ENCODE data around the gene SPINK2.

SPINK2 gene

GRCh38 chr4:56821381-56822243, at the start of gene SPINK2:
TSS of gene SPINK2 (minus strand) at chr4:56821701. CDS start at chr4:56821662, 39 bp downstream.
- DNase-seq (ENCODE audit: low read depth in 2 of 2) = peak; percentile 44 to 51

- no peak for DNase-seq (ENCODE audit: low read depth in 2 of 2)
Measured at GRCh38 chr4:56870946-56871345, 49.4 kb upstream of the SPINK2 start.

GRCh38 chr4:56863441-56864139, 42.1 kb upstream of the SPINK2 start:
- no peak for DNase-seq (ENCODE audit: low read depth in 2 of 2)

- DNase-seq (ENCODE audit: low read depth in 2 of 2) = no peak
Measured at GRCh38 chr4:56861360-56861759, 39.9 kb upstream of the SPINK2 start.

GRCh38 chr4:56860781-56861180, 39.3 kb upstream of the SPINK2 start:
- no peak for DNase-seq (ENCODE audit: low read depth in 2 of 2)

GRCh38 chr4:56859841-56860240, 38.3 kb upstream of the SPINK2 start:
- DNase-seq (ENCODE audit: low read depth in 2 of 2) = no peak

GRCh38 chr4:56857601-56858309, 36.3 kb upstream of the SPINK2 start:
- no peak for DNase-seq (ENCODE audit: low read depth in 2 of 2)

- DNase-seq (ENCODE audit: low read depth in 2 of 2) = no peak
Measured at GRCh38 chr4:56856656-56857055, 35.2 kb upstream of the SPINK2 start.

- DNase-seq (ENCODE audit: low read depth in 2 of 2) = no peak
Measured at GRCh38 chr4:56850910-56851309, 29.4 kb upstream of the SPINK2 start.

GRCh38 chr4:56844802-56845580, 23.5 kb upstream of the SPINK2 start:
- no peak for DNase-seq (ENCODE audit: low read depth in 2 of 2)

- DNase-seq (ENCODE audit: low read depth in 2 of 2) = no peak
Measured at GRCh38 chr4:56843421-56843899, 22.0 kb upstream of the SPINK2 start.

- no peak for DNase-seq (ENCODE audit: low read depth in 2 of 2)
Measured at GRCh38 chr4:56840559-56840958, 19.1 kb upstream of the SPINK2 start.

GRCh38 chr4:56828784-56829535, 7.5 kb upstream of the SPINK2 start:
- no peak for DNase-seq (ENCODE audit: low read depth in 2 of 2)

- no peak for DNase-seq (ENCODE audit: low read depth in 2 of 2)
Measured at GRCh38 chr4:56823933-56824600, 2.6 kb upstream of the SPINK2 start.

- no peak for DNase-seq (ENCODE audit: low read depth in 2 of 2)
Measured at GRCh38 chr4:56818797-56819196, 2.7 kb downstream of the SPINK2 start.

GRCh38 chr4:56817840-56818491, 3.5 kb downstream of the SPINK2 start:
- DNase-seq (ENCODE audit: low read depth in 2 of 2) = no peak

GRCh38 chr4:56806666-56807065, 14.8 kb downstream of the SPINK2 start:
- DNase-seq (ENCODE audit: low read depth in 2 of 2) = no peak

- DNase-seq (ENCODE audit: low read depth in 2 of 2) = no peak
Measured at GRCh38 chr4:56804551-56804950, 16.9 kb downstream of the SPINK2 start.

GRCh38 chr4:56803471-56803870, 18.0 kb downstream of the SPINK2 start:
- no peak for DNase-seq (ENCODE audit: low read depth in 2 of 2)

Data from activated CD4-positive, alpha-beta T cell treated with anti-CD3 and anti-CD28 coated beads for 24 hours (primary cell).